ENCODE data around the gene TMEM256. TPM values are rescaled to one million over a fixed set of nuclear protein-coding genes. Genes with fewer than 3 reads are reported as not detected.
"Not testable (repeated sequence)": the region's sequence is repeated elsewhere in the genome, so short reads cannot be mapped to it uniquely, and the experiment has no call there.

TMEM256 gene
- total RNA-seq, 1 donor from 2014 or later: 118 TPM

DNA sequence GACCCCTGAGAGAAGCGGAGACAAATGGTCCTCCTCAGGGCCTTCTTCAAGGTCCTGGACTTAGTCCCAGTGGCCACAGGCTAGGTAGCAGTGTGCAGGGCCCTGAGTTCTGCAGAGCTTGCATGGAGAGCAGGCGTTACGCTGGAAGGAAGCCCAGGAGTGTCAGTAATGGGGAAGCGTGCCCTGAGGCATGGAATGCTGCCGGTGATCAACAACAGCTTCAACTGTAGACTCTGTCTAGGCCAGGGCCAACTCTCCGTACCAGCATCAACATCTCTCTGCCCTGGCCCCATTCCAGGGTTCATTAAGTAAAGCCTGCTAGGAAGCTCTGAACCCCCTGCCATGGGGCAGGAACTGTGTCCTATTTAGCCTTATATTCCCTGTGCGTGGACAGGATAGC is 23.6 kb downstream of the TMEM256 start:
- Histone ChIP-seq H3K9me3 (no peaks in the 10 kb centered on the region), H3K36me3 (no peaks in the 10 kb centered on the region), H3K27ac (peak overlapping the region; percentile 59), H3K27me3 (no peaks in the 10 kb centered on the region), H3K4me3 (peak overlapping the region; percentile 57 to 61), H3K4me1 (peaks cover 39% of the 10 kb centered on the region)
- intact Hi-C loops (cut with DNase I): no loop called here
- TF ChIP-seq POLR2A (IDR thresholded peaks at IDR 0.05): no peak
- TF ChIP-seq CTCF (IDR thresholded peaks at IDR 0.05): no peak
- no peak for TF ChIP-seq POLR2AphosphoS5 (IDR thresholded peaks at IDR 0.05; ENCODE audit: insufficient read depth in 1 of 2, low read depth in 1 of 2)
- DNase-seq (ENCODE audit: extremely low spot score in 2 of 2): no peak

DNA sequence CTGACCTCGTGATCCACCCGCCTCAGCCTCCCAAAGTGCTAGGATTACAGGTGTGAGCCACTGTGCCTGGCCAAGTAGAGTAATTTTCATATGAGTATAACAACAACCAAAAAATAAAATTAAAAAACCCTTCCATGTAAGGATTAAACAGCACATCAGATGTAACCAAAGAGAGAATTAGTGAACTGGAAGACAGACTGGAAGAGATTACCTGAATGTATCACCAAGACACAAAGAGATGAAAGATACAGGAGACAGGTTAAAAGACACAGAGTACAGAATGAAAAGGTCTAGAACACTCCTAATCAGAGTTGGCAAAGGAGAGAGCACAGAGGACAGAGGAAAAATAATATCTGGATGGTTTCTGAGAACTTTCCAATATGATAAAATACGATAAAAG is 24.8 kb downstream of the TMEM256 start:
- Histone ChIP-seq H3K27ac (no peak overlapping the region), H3K4me3 (no peak overlapping the region), H3K27me3 (no peaks in the 10 kb centered on the region), H3K36me3 (no peaks in the 10 kb centered on the region), H3K4me1 (peaks cover 32% of the 10 kb centered on the region), H3K9me3 (no peaks in the 10 kb centered on the region)
- intact Hi-C loops (cut with DNase I): no loop called here
- DNase-seq (ENCODE audit: extremely low spot score in 2 of 2): no peak
- TF ChIP-seq POLR2AphosphoS5 (IDR thresholded peaks at IDR 0.05; ENCODE audit: insufficient read depth in 1 of 2, low read depth in 1 of 2) (no peak), POLR2A (IDR thresholded peaks at IDR 0.05) (no peak), CTCF (IDR thresholded peaks at IDR 0.05) (no peak)

- no peak overlapping the region for H3K4me3 ChIP-seq
- no peaks in the 10 kb centered on the region for H3K36me3 ChIP-seq
- intact Hi-C loops (cut with DNase I): no loop called here
- DNase-seq (ENCODE audit: extremely low spot score in 2 of 2): no peak
- no peak overlapping the region for H3K27ac ChIP-seq
- no peaks in the 10 kb centered on the region for H3K9me3 ChIP-seq
- TF ChIP-seq POLR2AphosphoS5 (IDR thresholded peaks at IDR 0.05; ENCODE audit: insufficient read depth in 1 of 2, low read depth in 1 of 2) (no peak), CTCF (IDR thresholded peaks at IDR 0.05) (no peak), POLR2A (IDR thresholded peaks at IDR 0.05) (no peak)
- H3K27me3 ChIP-seq: no peaks in the 10 kb centered on the region
- no peaks in the 10 kb centered on the region for H3K4me1 ChIP-seq
Measured at GRCh38 chr17:7374353-7374752, 29.5 kb downstream of the TMEM256 start.

- Histone ChIP-seq H3K36me3 (no peaks in the 10 kb centered on the region), H3K9me3 (no peaks in the 10 kb centered on the region), H3K4me1 (no peaks in the 10 kb centered on the region), H3K4me3 (no peak overlapping the region), H3K27me3 (no peaks in the 10 kb centered on the region), H3K27ac (no peak overlapping the region)
- no peak for DNase-seq (ENCODE audit: extremely low spot score in 2 of 2)
- TF ChIP-seq CTCF (IDR thresholded peaks at IDR 0.05) (no peak), POLR2AphosphoS5 (IDR thresholded peaks at IDR 0.05; ENCODE audit: insufficient read depth in 1 of 2, low read depth in 1 of 2) (no peak), POLR2A (IDR thresholded peaks at IDR 0.05) (no peak)
- intact Hi-C loops (cut with DNase I): no loop called here
Measured at GRCh38 chr17:7370853-7371252, 33.0 kb downstream of the TMEM256 start.

DNA sequence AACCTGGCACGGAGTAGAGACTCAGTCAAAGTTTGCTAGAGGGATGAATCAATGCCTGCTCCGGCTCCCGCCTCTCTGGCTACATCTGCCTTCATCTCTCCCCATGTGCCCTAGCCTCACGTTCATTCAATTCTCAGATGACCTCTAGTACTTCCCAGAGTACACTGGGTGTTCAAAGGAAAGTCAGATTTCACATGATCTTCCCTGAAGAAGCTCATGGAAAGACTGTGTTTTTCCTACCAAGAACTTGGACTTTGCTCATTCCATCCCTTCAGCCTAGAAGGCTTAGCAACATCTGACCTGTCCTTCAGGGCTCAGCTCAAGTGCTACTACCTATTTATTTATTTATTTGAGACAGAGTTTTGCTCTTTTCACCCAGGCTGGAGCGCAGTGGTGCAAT is 34.1 kb downstream of the TMEM256 start:
- Histone ChIP-seq H3K4me1 (no peaks in the 10 kb centered on the region), H3K27ac (no peak overlapping the region), H3K36me3 (no peaks in the 10 kb centered on the region), H3K27me3 (no peaks in the 10 kb centered on the region), H3K4me3 (no peak overlapping the region), H3K9me3 (no peaks in the 10 kb centered on the region)
- intact Hi-C loops (cut with DNase I): no loop called here
- no peak for TF ChIP-seq POLR2AphosphoS5 (IDR thresholded peaks at IDR 0.05; ENCODE audit: insufficient read depth in 1 of 2, low read depth in 1 of 2)
- TF ChIP-seq CTCF (IDR thresholded peaks at IDR 0.05): no peak
- TF ChIP-seq POLR2A (IDR thresholded peaks at IDR 0.05): no peak
- no peak for DNase-seq (ENCODE audit: extremely low spot score in 2 of 2)

- H3K9me3 ChIP-seq; H3K4me1 ChIP-seq; H3K4me3 ChIP-seq; DNase-seq (ENCODE audit: extremely low spot score in 2 of 2); H3K36me3 ChIP-seq; H3K27ac ChIP-seq; intact Hi-C loops (cut with DNase I); H3K27me3 ChIP-seq: not testable (repeated sequence)
Measured at GRCh38 chr17:7368599-7368994, 35.3 kb downstream of the TMEM256 start.
